PC-3 (cell line): ENCODE results near the gene TCERG1L.

Source experiments
- CTCF ChIP-seq: fragments of 300-600 bp; sonication (generic); conservative IDR thresholded peaks from 2 replicates; pipeline ENCODE4 v1.5.1; 2017; ENCODE audit warnings: antibody characterized with exemption, low read depth, mild to moderate bottlenecking, low read length
- EZH2 ChIP-seq: fragments of 300-600 bp; sonication (generic); IDR thresholded peaks from one replicate; pipeline ENCODE4 v1.6.1; 2017; ENCODE audit warnings: antibody characterized with exemption, mild to moderate bottlenecking, low read length; ENCODE audit not compliant: unreplicated experiment

GRCh38 chr10:131187926-131188325 lies 123.6 kb downstream of the TCERG1L start:
- TF ChIP-seq CTCF = no peak
- no peak for TF ChIP-seq EZH2
